Thoracic aorta (tissue), 2 donors: Measurements from ENCODE around the gene CCL2. TPM values are rescaled to one million over a fixed set of nuclear protein-coding genes. Genes with fewer than 3 reads are reported as not detected.

Experiments
- ATAC-seq: fragments of 150-250 bp; one replicate; pipeline ENCODE4 v1.8.0; 2017; ENCODE audit warnings: low read depth; ENCODE audit not compliant: insufficient number of reproducible peaks, low FRiP score
- DNase-seq: peaks from one replicate; pipeline ENCODE4 v3.0.0-alpha.2; 2020; ENCODE audit warnings: low spot score
- H3K27ac ChIP-seq, 2 donors: fragments of 200-600 bp; sonication (generic); 1 replicate in 1 of 2; 2 replicates in 1 of 2; pipeline ENCODE4 v1.5.1; 2016; ENCODE audit warnings: mild to moderate bottlenecking in 2 of 2, moderate library complexity in 2 of 2
- H3K27me3 ChIP-seq: fragments of 200-600 bp; sonication (generic); replicated peaks from 2 replicates; pipeline ENCODE4 v1.6.0; 2016; ENCODE audit warnings: mild to moderate bottlenecking; ENCODE audit not compliant: insufficient read depth
- H3K36me3 ChIP-seq: fragments of 200-600 bp; sonication (generic); one replicate; pipeline ENCODE4 v1.5.1; 2016
- H3K4me1 ChIP-seq, 2 donors: fragments of 200-600 bp; sonication (generic); 1 replicate in 1 of 2; 2 replicates in 1 of 2; pipeline versions ENCODE4 v1.5.1 to v1.6.0; 2016; ENCODE audit warnings: low read depth in 2 of 2, mild to moderate bottlenecking in 1 of 2; ENCODE audit not compliant: control insufficient read depth in 1 of 2
- H3K4me3 ChIP-seq: fragments of 200-600 bp; sonication (generic); 2 replicates; pipeline ENCODE4 v1.5.1; 2016; ENCODE audit warnings: mild to moderate bottlenecking
- H3K9me3 ChIP-seq: fragments of 200-600 bp; sonication (generic); 2 replicates; pipeline ENCODE4 v1.5.1; 2016
- total RNA-seq, 2 donors: library from RNA; depleted of rRNA; stranded (reverse); fragments of >200 nt; gene quantifications; one replicate each; pipeline versions ENCODE4 v1.1.0 to v1.2.3, GENCODE V29; 2016
- TF ChIP-seq, protein P1 (sequence below): fragments of 200-600 bp; sonication (generic); IDR thresholded peaks from one replicate; pipeline ENCODE4 v1.5.1; 2019; ENCODE audit warnings: antibody characterized with exemption

The CCL2 gene
- total RNA-seq, 2 donors from 2014 or later: 324 to 448 TPM

DNA sequence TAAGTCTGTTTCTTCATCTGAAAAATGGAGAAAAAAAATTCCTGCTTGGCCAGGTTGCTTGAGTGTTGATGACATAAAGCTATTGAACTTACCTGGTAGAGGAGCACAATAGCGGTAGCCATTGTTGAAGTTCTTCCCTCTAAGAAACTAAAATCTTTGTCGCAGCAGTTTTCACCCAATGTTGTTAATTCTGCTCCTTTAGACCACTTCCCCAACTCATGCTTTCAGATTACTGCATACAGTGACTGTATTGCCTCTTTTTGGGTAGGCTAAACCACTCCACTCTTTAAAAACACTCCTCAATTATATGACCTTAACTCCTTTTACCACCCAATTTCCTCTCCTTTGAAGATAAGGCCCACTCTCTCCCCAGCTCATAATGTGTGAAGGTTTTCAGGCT is 35.7 kb upstream of the CCL2 start:
- no peak for DNase-seq
- no peak overlapping the region for H3K27ac ChIP-seq
- no peak overlapping the region for H3K4me3 ChIP-seq
- H3K36me3 ChIP-seq: no peaks in the 10 kb centered on the region
- H3K4me1 ChIP-seq: no peaks in the 10 kb centered on the region
- H3K27me3 ChIP-seq: no peaks in the 10 kb centered on the region
- TF ChIP-seq, protein P1, sequence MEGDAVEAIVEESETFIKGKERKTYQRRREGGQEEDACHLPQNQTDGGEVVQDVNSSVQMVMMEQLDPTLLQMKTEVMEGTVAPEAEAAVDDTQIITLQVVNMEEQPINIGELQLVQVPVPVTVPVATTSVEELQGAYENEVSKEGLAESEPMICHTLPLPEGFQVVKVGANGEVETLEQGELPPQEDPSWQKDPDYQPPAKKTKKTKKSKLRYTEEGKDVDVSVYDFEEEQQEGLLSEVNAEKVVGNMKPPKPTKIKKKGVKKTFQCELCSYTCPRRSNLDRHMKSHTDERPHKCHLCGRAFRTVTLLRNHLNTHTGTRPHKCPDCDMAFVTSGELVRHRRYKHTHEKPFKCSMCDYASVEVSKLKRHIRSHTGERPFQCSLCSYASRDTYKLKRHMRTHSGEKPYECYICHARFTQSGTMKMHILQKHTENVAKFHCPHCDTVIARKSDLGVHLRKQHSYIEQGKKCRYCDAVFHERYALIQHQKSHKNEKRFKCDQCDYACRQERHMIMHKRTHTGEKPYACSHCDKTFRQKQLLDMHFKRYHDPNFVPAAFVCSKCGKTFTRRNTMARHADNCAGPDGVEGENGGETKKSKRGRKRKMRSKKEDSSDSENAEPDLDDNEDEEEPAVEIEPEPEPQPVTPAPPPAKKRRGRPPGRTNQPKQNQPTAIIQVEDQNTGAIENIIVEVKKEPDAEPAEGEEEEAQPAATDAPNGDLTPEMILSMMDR: no peak
- ATAC-seq: no peak
- H3K9me3 ChIP-seq: no peaks in the 10 kb centered on the region

DNA sequence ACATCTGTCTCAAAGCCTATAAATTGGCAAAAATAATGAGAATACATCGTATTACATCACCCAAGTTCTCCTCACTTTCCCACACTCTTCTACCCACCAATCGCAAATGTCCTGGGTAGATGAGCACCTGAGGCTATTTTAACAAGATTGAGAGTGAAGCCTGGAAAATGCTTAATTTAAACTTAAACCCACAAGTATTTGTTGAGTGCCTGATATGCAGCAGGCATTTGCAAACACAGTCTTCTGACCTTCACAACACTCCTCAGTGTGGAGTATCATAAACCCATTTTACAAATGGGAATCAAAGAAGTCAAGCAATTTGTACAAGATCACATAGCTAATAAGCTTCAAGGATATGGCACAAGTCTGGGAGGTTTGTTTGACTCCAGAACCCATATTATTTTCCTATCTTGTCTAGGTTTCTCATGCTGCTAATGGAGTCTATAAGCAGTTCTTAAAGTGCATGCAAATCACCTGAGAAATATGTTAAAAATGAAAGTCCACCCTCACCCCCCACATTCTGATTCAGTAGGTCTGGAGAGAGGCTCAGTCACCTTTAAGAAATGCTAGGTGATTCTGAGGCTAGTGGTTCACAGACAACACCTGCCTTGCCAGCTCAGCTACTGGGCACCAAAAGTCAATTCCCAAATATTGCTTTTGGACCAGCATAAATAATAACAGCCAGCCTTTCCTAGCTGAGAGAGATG is 34.9 kb upstream of the CCL2 start:
- DNase-seq: no peak
- no peak for ATAC-seq
- TF ChIP-seq, protein P1: no peak
- no peak overlapping the region for H3K4me3 ChIP-seq
- no peaks in the 10 kb centered on the region for H3K4me1 ChIP-seq
- H3K9me3 ChIP-seq: no peaks in the 10 kb centered on the region
- no peaks in the 10 kb centered on the region for H3K36me3 ChIP-seq
- no peaks in the 10 kb centered on the region for H3K27me3 ChIP-seq
- no peak overlapping the region for H3K27ac ChIP-seq

DNA sequence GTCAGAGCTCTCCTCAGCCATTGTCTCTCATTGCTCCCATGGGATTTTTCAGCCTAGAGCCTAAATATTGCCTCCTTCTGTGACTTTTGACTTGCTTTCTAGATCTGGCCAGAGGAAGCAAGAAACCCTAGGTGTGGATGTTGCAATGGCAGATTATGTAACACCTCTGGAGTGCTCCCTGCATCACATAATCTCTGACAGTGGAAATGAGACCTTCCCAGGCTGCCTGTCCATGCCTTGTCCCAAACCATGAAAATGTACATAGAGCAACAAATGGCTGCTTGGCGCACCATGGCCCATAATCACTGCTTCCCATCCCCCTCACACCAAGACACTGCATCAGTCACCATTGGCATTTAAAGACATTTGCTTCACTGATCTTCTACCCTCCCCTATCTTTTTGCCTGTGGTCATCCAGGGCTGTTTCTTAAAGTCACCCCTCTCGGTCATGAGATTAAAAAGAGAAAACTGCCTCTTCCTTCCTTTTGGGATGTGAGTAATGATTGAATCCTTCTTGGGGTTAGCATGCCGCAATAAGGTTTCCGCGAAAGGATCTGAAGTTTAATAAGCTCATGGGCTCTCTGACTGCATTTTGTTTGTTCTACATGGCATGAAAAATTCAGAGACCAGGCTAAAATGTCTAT is 34.2 kb upstream of the CCL2 start:
- Histone ChIP-seq H3K36me3 (no peaks in the 10 kb centered on the region), H3K4me3 (no peak overlapping the region), H3K27me3 (no peaks in the 10 kb centered on the region), H3K27ac (no peak overlapping the region), H3K4me1 (no peaks in the 10 kb centered on the region), H3K9me3 (no peaks in the 10 kb centered on the region)
- no peak for DNase-seq
- ATAC-seq: no peak
- TF ChIP-seq, protein P1: no peak

DNA sequence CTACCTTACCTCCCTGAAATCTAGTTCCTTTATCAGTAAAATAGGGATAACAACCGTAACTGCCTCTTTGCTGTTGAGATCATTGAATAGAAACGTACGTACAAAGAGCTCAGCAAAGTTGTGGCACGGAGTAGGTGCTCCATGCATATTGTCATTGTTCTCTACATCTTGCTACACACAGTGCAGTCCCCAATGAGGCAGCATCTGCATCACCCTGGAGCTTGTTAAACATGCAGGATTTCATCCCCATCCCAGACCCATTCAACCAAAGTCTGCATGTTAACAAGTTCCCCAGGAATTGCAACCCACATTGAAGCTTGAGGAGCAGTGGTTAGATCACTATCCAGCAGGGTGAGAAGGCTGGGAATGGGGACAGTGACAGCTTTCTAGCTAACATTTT is 33.7 kb upstream of the CCL2 start:
- ATAC-seq: no peak
- Histone ChIP-seq H3K27ac (no peak overlapping the region), H3K27me3 (no peaks in the 10 kb centered on the region), H3K9me3 (no peaks in the 10 kb centered on the region), H3K4me3 (no peak overlapping the region), H3K4me1 (no peaks in the 10 kb centered on the region), H3K36me3 (no peaks in the 10 kb centered on the region)
- TF ChIP-seq, protein P1: no peak
- DNase-seq: no peak

DNA sequence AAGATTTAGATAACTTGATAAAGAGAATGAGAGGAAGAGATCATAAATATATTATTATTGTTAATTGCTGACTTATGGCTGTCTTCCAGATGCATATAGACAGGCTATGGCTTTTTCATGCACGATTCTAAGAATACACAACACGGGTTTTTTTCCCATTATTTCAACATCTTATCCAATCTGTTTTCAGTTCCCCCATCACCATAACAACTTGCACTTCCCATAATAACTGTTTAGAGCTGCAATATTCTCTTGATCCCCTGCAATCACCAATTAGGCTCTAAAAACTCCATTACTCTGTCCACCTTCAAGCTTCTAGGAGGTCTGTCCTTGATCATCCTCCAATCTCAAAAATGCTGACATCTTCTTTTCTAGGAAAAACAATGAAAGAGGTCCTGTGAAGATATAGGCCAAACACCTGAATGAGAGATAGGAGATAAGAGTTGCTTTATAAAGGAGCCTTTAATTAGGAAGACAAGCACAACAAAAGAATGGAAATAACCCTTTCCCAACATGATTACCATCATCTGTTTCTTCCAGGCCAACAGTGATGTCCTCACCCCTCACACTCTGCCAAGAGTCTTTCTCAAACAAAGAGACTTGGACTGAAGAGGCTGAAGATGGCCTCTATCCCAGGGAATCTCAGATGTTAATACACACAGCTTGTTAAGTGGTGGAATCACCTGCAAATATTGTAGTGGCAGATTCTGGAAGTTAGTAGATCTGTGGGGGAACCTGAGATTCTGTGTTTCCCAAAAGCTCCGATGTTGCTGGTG is 32.2 kb upstream of the CCL2 start:
- Histone ChIP-seq H3K36me3 (no peaks in the 10 kb centered on the region), H3K27ac (no peak overlapping the region), H3K4me1 (no peaks in the 10 kb centered on the region), H3K4me3 (no peak overlapping the region), H3K9me3 (no peaks in the 10 kb centered on the region), H3K27me3 (no peaks in the 10 kb centered on the region)
- DNase-seq (no peak), ATAC-seq (no peak)
- TF ChIP-seq, protein P1: no peak
